Keratinocyte (primary cell): ENCODE measurements around the gene TADA3.

Source experiments
- EZH2 ChIP-seq: IDR thresholded peaks from one replicate; pipeline ENCODE4 v1.6.1; 2012; ENCODE audit warnings: inconsistent platforms, mild to moderate bottlenecking, low read length, moderate library complexity
- TF ChIP-seq, protein P1 (sequence below), 3 experiments: IDR thresholded peaks in 1 of 3; conservative IDR thresholded peaks in 1 of 3; optimal IDR thresholded peaks in 1 of 3; 2 replicates in 2 of 3; 3 replicates in 1 of 3; pipeline versions ENCODE3 to v1.5.1; 2011; ENCODE audit warnings: low read length in 3 of 3, mild to moderate bottlenecking in 3 of 3, moderate library complexity in 2 of 3, control low read depth in 1 of 3, inconsistent platforms in 1 of 3; ENCODE audit not compliant: insufficient read depth in 2 of 3; ENCODE audit errors: extremely low read depth in 1 of 3

DNA sequence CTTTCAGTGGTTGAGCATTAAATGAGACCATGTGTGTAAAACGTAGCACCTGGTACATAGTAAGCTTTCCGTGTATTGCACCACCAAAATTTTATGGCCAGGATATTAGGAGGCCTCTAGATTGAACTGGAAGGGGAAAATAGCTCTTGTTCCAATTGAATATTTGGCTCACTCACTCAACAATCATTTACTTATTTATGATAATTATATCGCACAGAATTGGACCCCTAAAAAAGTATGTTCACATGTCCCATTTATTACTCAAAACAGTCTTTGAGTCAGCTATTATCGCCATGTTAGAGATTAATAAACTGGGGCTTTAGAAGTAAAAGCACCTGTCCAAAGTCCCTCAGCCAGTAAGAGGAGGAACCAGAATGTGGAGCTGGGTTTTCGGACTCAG, 12.7 kb upstream of the TADA3 start:
- TF ChIP-seq, protein P1, sequence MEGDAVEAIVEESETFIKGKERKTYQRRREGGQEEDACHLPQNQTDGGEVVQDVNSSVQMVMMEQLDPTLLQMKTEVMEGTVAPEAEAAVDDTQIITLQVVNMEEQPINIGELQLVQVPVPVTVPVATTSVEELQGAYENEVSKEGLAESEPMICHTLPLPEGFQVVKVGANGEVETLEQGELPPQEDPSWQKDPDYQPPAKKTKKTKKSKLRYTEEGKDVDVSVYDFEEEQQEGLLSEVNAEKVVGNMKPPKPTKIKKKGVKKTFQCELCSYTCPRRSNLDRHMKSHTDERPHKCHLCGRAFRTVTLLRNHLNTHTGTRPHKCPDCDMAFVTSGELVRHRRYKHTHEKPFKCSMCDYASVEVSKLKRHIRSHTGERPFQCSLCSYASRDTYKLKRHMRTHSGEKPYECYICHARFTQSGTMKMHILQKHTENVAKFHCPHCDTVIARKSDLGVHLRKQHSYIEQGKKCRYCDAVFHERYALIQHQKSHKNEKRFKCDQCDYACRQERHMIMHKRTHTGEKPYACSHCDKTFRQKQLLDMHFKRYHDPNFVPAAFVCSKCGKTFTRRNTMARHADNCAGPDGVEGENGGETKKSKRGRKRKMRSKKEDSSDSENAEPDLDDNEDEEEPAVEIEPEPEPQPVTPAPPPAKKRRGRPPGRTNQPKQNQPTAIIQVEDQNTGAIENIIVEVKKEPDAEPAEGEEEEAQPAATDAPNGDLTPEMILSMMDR (optimal IDR thresholded peaks at IDR 0.05 in 1 of 3, IDR thresholded peaks at IDR 0.05 in 1 of 3, conservative IDR thresholded peaks at IDR 0.05 in 1 of 3; ENCODE audit: extremely low read depth in 1 of 3, insufficient read depth in 2 of 3, low read length in 3 of 3) = no peak
- no peak for TF ChIP-seq EZH2
